Prostate gland (tissue), 2 donors: ENCODE measurements around the gene CPS1. TPM values are rescaled to one million over a fixed set of nuclear protein-coding genes. Genes with fewer than 3 reads are reported as not detected.

Experiments used
- DNase-seq: peaks from one replicate; pipeline ENCODE4 v3.0.0-alpha.2; 2019; ENCODE audit warnings: low spot score
- H3K27ac ChIP-seq, 2 donors: fragments of 200-600 bp; sonication (generic); 2 replicates each; pipeline ENCODE4 v1.5.1; 2017 to 2019
- H3K27me3 ChIP-seq: fragments of 200-600 bp; sonication (generic); replicated peaks from 2 replicates; pipeline ENCODE4 v1.5.1; 2019; ENCODE audit not compliant: insufficient read depth
- H3K36me3 ChIP-seq, 2 donors: fragments of 200-600 bp; sonication (generic); 1 replicate in 1 of 2; 2 replicates in 1 of 2; pipeline versions ENCODE4 v1.5.1 to v1.8.1; 2017 to 2019
- H3K4me1 ChIP-seq: fragments of 200-600 bp; sonication (generic); replicated peaks from 2 replicates; pipeline ENCODE4 v1.5.1; 2019
- H3K4me3 ChIP-seq, 2 donors: fragments of 200-600 bp; sonication (generic); 2 replicates each; pipeline ENCODE4 v1.5.1; 2017 to 2019
- H3K9me3 ChIP-seq: fragments of 200-600 bp; sonication (generic); 2 replicates; pipeline ENCODE4 v1.5.1; 2017
- POLR2A ChIP-seq: fragments of 450-650 bp; IDR thresholded peaks from one replicate; pipeline ENCODE4 v1.6.1; 2016; ENCODE audit warnings: antibody characterized with exemption, mild to moderate bottlenecking
- POLR2AphosphoS5 ChIP-seq: sonication (generic); formaldehyde crosslinking; IDR thresholded peaks from one replicate; pipeline ENCODE4 v1.6.1; 2017; ENCODE audit warnings: antibody characterized with exemption
- WGBS: methylation state at CpG from one replicate; pipeline ENCODE4 v1.1.5; 2018; 5-methylcytosine and 5-hydroxymethylcytosine counted together
- intact Hi-C: fragments of 100-400 bp; cut with DNase I; formaldehyde crosslinking; loops from one replicate; pipeline ENCODE4 v1.14.2; 2022
- total RNA-seq, 2 donors: library from RNA; depleted of rRNA; stranded (reverse); fragments of >200 nt; gene quantifications; one replicate each; pipeline ENCODE4 v1.1.0, GENCODE V29; 2016
- TF ChIP-seq, protein P1 (sequence below), 4 experiments: fragments of 200-600 bp in 2 of 4; fragments of 450-650 bp in 2 of 4; sonication (generic) in 2 of 4; IDR thresholded peaks; 1 replicate in 3 of 4; 2 replicates in 1 of 4; pipeline ENCODE4 v1.5.1; 2016 to 2019; ENCODE audit warnings: antibody characterized with exemption in 4 of 4, mild to moderate bottlenecking in 2 of 4, moderate library complexity in 2 of 4

The CPS1 gene
- total RNA-seq, 2 donors from 2014 or later, result 0.68 to 15.8 TPM

DNA sequence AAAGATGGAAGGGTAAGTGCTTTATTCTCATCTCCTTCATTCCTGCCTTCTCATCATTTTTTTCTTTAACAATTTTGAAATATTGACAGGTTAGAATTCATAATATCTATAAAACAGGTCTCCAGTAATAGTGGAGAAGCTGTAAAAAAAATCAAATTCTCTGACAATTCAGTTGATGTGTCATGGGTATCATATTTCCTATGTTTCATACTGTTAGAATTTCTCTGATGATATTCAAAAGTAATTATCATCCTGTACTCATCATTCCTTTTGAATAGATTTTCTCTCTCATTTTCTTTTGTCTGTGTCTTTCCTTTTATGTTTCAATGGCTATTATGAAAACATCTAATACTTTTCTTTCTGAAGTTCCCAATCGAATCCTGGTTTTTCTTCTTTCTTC is 97.7 kb downstream of the CPS1 start:
- DNase-seq, result no peak
- intact Hi-C loops, result no loop called here
- Histone ChIP-seq H3K9me3 (no peaks in the 10 kb centered on the region), H3K4me1 (no peaks in the 10 kb centered on the region), H3K27ac (no peak overlapping the region), H3K36me3 (no peaks in the 10 kb centered on the region), H3K27me3 (no peaks in the 10 kb centered on the region), H3K4me3 (no peak overlapping the region)
- WGBS, result 43% methylated on average over 1 of the region's 1 CpG
- TF ChIP-seq, protein P1, sequence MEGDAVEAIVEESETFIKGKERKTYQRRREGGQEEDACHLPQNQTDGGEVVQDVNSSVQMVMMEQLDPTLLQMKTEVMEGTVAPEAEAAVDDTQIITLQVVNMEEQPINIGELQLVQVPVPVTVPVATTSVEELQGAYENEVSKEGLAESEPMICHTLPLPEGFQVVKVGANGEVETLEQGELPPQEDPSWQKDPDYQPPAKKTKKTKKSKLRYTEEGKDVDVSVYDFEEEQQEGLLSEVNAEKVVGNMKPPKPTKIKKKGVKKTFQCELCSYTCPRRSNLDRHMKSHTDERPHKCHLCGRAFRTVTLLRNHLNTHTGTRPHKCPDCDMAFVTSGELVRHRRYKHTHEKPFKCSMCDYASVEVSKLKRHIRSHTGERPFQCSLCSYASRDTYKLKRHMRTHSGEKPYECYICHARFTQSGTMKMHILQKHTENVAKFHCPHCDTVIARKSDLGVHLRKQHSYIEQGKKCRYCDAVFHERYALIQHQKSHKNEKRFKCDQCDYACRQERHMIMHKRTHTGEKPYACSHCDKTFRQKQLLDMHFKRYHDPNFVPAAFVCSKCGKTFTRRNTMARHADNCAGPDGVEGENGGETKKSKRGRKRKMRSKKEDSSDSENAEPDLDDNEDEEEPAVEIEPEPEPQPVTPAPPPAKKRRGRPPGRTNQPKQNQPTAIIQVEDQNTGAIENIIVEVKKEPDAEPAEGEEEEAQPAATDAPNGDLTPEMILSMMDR (IDR thresholded peaks at IDR 0.05), result no peak
- TF ChIP-seq POLR2AphosphoS5, result no peak
- no peak for TF ChIP-seq POLR2A

DNA sequence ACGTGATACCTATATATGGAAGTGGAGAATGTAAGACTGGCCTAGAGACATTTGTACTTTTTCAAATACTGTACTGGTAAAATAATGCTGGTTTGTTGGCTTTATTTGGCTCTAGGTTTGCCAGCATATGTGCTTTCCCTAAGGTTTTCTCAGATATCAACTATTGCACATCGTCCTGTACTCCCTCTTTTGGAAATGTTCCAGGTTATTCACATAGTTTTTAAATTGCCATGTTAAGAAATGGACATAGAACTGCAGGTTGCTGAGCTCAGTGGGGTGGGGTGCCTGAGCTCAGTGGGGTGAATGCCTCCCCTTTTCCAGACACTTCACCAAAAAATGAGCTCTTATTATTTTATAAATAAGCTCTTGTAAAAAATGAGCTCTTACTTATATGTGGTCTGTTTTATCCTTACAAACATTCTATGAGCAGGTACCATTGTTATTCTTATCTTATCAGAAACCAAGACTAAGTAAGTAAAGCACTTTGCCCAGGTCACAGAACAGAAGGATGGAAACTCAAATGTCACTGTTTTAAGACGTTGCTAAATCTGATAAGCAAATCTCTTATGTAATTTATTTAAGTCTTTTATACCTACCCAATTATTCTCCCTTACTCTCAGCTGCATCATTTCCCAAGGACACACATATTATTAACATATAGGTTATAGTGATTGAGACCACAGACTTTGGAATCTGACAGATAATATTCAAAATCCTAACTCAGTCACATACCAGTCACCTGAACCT is 99.0 kb downstream of the CPS1 start:
- DNase-seq, result no peak
- H3K27ac ChIP-seq, result no peak overlapping the region
- H3K27me3 ChIP-seq, result no peaks in the 10 kb centered on the region
- no peaks in the 10 kb centered on the region for H3K36me3 ChIP-seq
- 28% methylated on average over 3 of the region's 3 CpGs for WGBS
- TF ChIP-seq POLR2A, result no peak
- TF ChIP-seq POLR2AphosphoS5, result no peak
- TF ChIP-seq, protein P1 (IDR thresholded peaks at IDR 0.05), result no peak
- intact Hi-C loops, result no loop called here
- H3K4me1 ChIP-seq, result no peaks in the 10 kb centered on the region
- H3K4me3 ChIP-seq, result no peak overlapping the region
- H3K9me3 ChIP-seq, result no peaks in the 10 kb centered on the region

DNA sequence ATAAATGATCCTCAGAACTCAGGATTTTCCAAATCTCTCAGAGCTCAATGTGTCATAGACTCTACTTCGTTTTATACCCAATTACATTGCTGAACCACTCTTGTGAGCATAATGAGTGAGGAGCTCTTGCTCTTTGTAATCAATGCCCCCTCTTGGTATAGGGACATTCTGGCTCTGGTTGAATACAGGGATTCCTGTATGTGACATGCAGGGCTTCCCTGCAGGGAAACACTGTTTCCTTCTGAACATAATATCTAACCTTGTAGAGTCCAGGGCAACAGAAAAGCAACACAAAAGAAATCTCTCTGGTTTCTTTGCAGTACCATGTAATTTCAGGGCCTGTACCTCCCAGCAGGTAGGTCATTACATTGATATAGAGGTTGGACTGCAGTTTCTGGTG is 101.5 kb downstream of the CPS1 start:
- no peak overlapping the region for H3K27ac ChIP-seq
- no peaks in the 10 kb centered on the region for H3K36me3 ChIP-seq
- H3K27me3 ChIP-seq, result no peaks in the 10 kb centered on the region
- intact Hi-C loops, result no loop called here
- no peak overlapping the region for H3K4me3 ChIP-seq
- H3K9me3 ChIP-seq, result no peaks in the 10 kb centered on the region
- DNase-seq, result no peak
- 89% methylated on average over 1 of the region's 1 CpG for WGBS
- TF ChIP-seq POLR2AphosphoS5, result no peak
- TF ChIP-seq, protein P1 (IDR thresholded peaks at IDR 0.05), result no peak
- no peak for TF ChIP-seq POLR2A
- H3K4me1 ChIP-seq, result no peaks in the 10 kb centered on the region

DNA sequence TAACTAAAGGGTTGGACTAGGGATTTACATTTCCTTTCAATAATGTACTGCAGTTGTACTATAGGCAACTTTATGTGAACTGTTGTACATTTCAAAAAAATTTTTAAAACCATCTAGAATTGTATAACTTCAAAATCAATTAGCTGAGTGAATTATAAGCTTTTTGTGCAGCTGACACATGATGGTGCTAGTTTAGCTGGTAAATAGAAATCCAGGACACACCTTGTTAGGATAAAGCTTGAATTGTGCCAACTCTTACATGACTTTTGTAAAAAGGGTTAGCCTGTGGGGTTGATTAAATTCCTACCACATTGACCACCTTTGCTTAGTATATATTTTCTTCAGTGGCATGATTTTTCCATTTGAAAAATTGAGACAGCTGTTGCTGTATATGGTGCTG is 104.4 kb downstream of the CPS1 start:
- Histone ChIP-seq H3K36me3 (no peaks in the 10 kb centered on the region), H3K4me1 (no peaks in the 10 kb centered on the region), H3K27ac (no peak overlapping the region), H3K4me3 (no peak overlapping the region), H3K27me3 (no peaks in the 10 kb centered on the region), H3K9me3 (no peaks in the 10 kb centered on the region)
- no peak for DNase-seq
- TF ChIP-seq POLR2AphosphoS5 (no peak), POLR2A (no peak)
- TF ChIP-seq, protein P1 (IDR thresholded peaks at IDR 0.05), result no peak
- intact Hi-C loops, result no loop called here

DNA sequence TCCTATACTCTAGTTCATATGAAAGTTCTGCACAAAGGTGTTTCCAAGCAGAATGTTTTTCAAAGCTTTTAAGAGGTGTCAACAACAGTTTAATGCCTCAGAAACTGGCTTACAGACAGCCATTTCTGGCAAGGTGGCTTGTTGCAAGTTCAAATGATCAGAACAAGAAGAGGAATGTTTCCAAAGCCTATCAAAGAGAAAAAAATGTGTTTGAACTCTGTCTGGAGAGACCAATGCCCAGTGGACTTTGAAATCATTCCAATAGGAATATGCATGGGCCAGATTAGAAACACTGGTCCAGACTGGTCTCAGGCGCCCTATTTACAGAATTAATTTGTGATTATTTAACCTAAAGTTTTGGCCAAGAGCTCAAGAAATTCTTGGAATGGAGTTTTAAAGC is 106.2 kb downstream of the CPS1 start:
- TF ChIP-seq POLR2A (no peak), POLR2AphosphoS5 (no peak)
- TF ChIP-seq, protein P1 (IDR thresholded peaks at IDR 0.05), result no peak
- no peaks in the 10 kb centered on the region for H3K9me3 ChIP-seq
- no peak for DNase-seq
- WGBS, result 50% methylated on average over 1 of the region's 1 CpG
- H3K27me3 ChIP-seq, result no peaks in the 10 kb centered on the region
- H3K4me3 ChIP-seq, result no peak overlapping the region
- no peaks in the 10 kb centered on the region for H3K4me1 ChIP-seq
- no peaks in the 10 kb centered on the region for H3K36me3 ChIP-seq
- H3K27ac ChIP-seq, result no peak overlapping the region
- intact Hi-C loops, result no loop called here
